ENCODE results near the gene HTATIP2. TPM values are rescaled to one million over a fixed set of nuclear protein-coding genes. Genes with fewer than 3 reads are reported as not detected.

The HTATIP2 gene
- total and polyA plus RNA-seq, 2 of the 4 experiments (the other 2 are of a cell fraction) = 7.2 to 11.6 TPM

- dilution Hi-C loops (cut with HindIII; ENCODE audit: low sequenced_read_pairs, unreplicated experiment) (no loop called here), intact Hi-C loops (cut with micrococcal nuclease) (no loop called here), in situ Hi-C loops (cut with MboI; ENCODE audit: low sequenced_read_pairs) (loop anchor here (25.0 kb wide), 1 partner anchor 425 kb away; no protein-coding TSS in a partner anchor)
- Histone ChIP-seq H2BK15ac (ENCODE audit: low read depth, low read length) (no peak overlapping the region; the same call in 2 of the 3 replicates), H3K9me3 (ENCODE audit: control insufficient read depth, insufficient read depth, low read length) (no peaks in the 10 kb centered on the region), H3K4me3 (ENCODE audit: insufficient read depth, low read depth, low read length) (no peak overlapping the region), H3K79me1 (ENCODE audit: low read depth in 1 of 2, low read length in 2 of 2) (peaks cover 13 to 20% of the 10 kb centered on the region in 2 experiments; a peak in 3 of 4 replicates), H3K4me2 (ENCODE audit: low read depth, low read length) (no peak overlapping the region), H2BK120ac (ENCODE audit: low read depth, low read length) (no peak overlapping the region), H3K18ac (ENCODE audit: low read depth, low read length) (no peak overlapping the region), H3K4me1 (ENCODE audit: control insufficient read depth, insufficient read depth, low read length) (peaks cover 11% of the 10 kb centered on the region), H4K5ac (ENCODE audit: low read depth, low read length) (no peak overlapping the region), H3K14ac (replicated peaks; ENCODE audit: low read depth, low read length) (no peak overlapping the region), H4K8ac (ENCODE audit: low read depth in 2 of 2, low read length in 2 of 2) (no peak overlapping the region; a peak in 1 of 4 replicates), H4K20me1 (ENCODE audit: insufficient read depth, low read length) (no peaks in the 10 kb centered on the region), H3K27me3 (ENCODE audit: control insufficient read depth, insufficient read depth, low read length) (no peaks in the 10 kb centered on the region), H2AFZ (replicated peaks; ENCODE audit: low read length, poor library complexity) (no peak overlapping the region), H3K27ac (ENCODE audit: insufficient read depth, low read length) (no peak overlapping the region), H3K36me3 (ENCODE audit: control insufficient read depth, insufficient read depth, low read length) (no peaks in the 10 kb centered on the region), H3K56ac (ENCODE audit: extremely low read depth, insufficient read depth, low read length) (no peak overlapping the region), H2BK20ac (ENCODE audit: low read depth, low read length) (no peak overlapping the region), H2BK5ac (ENCODE audit: low read depth, low read length, poor library complexity, severe bottlenecking) (no peak overlapping the region), H3K9ac (ENCODE audit: low read depth, low read length) (no peak overlapping the region), H3K4ac (ENCODE audit: low read depth, low read length) (peak overlapping the region; percentile 5; the same call in 1 of the 2 replicates), H2AK5ac (ENCODE audit: low read depth, low read length) (no peak overlapping the region), H2AK9ac (replicated peaks; ENCODE audit: low read depth, low read length, poor library complexity) (no peak overlapping the region), H3K9me1 (ENCODE audit: insufficient read depth, low read length) (no peaks in the 10 kb centered on the region; the same call in 1 of the 2 replicates), H3K23ac (ENCODE audit: low read depth, low read length) (no peak overlapping the region), H4K91ac (ENCODE audit: insufficient read depth, low read depth, low read length) (no peak overlapping the region)
- ChIA-PET CTCF (interaction anchor here (3.1 kb wide), 1 partner anchor 9 kb away, joined by 10 read pairs; no protein-coding TSS in a partner anchor), POLR2A (ENCODE audit: unreplicated experiment) (no interaction called here)
- ATAC-seq (ENCODE audit: low read depth) = no peak
- TF ChIP-seq CEBPB (IDR thresholded peaks at IDR 0.05; ENCODE audit: low read depth, low read length) (no peak), CTCF (conservative IDR thresholded peaks at IDR 0.05; ENCODE audit: low read depth, low read length) (no peak), USF2 (IDR thresholded peaks at IDR 0.05; ENCODE audit: low read depth, low read length) (no peak), RCOR1 (IDR thresholded peaks at IDR 0.05; ENCODE audit: insufficient replicate concordance, low read length) (no peak), RAD21 (IDR thresholded peaks at IDR 0.05; ENCODE audit: low read length) (no peak), FOS (IDR thresholded peaks at IDR 0.05; ENCODE audit: low read depth, low read length) (no peak), ELK1 (IDR thresholded peaks at IDR 0.05; ENCODE audit: borderline replicate concordance, low read depth, low read length) (no peak), MAFK (IDR thresholded peaks at IDR 0.05; ENCODE audit: low read depth, low read length) (no peak), RFX5 (IDR thresholded peaks at IDR 0.05; ENCODE audit: low read depth, low read length) (no peak), CHD1 (IDR thresholded peaks at IDR 0.05; ENCODE audit: low read depth, low read length) (no peak), SMC3 (IDR thresholded peaks at IDR 0.05; ENCODE audit: low read depth, low read length) (no peak), POLR2A (IDR thresholded peaks at IDR 0.05; ENCODE audit: low read depth, low read length) (no peak), MXI1 (IDR thresholded peaks at IDR 0.05; ENCODE audit: borderline replicate concordance, low read depth, low read length) (no peak), BHLHE40 (IDR thresholded peaks at IDR 0.05; ENCODE audit: low read depth, low read length) (no peak), MAZ (IDR thresholded peaks at IDR 0.05; ENCODE audit: borderline replicate concordance, low read depth, low read length) (no peak), NFE2L2 (IDR thresholded peaks at IDR 0.05; ENCODE audit: low read depth, low read length) (no peak)
- no peak for DNase-seq
- WGBS, 2 experiments (ENCODE audit: extremely low coverage in 2 of 2, insufficient read length in 1 of 2) = no CpG with 5 or more reads among the region's 1 CpG
- no TSS peak for BruUV-seq (replicated peaks)
Observed at GRCh38 chr11:20362481-20362880, 1.0 kb upstream of the HTATIP2 start.

Measured in IMR-90 (cell line).